CD4-positive, alpha-beta T cell (primary cell): ENCODE data around the gene DIS3L2. TPM values are rescaled to one million over a fixed set of nuclear protein-coding genes. Genes with fewer than 3 reads are reported as not detected.
"Not testable (repeated sequence)": the region's sequence is repeated elsewhere in the genome, so short reads cannot be mapped to it uniquely, and the experiment has no call there.

ENCODE experiments used
- ATAC-seq: fragments of 200-7000 bp; cut with Tn5 transposase; one replicate; pipeline ENCODE4 v1.10.0; 2022; ENCODE audit warnings: mild to moderate bottlenecking; ENCODE audit not compliant: poor library complexity
- CTCF ChIA-PET: fragments of 350-600 bp; sonication (Branson Sonifier 250); formaldehyde crosslinking; loops from one replicate; lab custom pipeline; 2021; ENCODE audit warnings: antibody characterized with exemption, inconsistent platforms; lab: Charles Lee
- POLR2A ChIA-PET: fragments of 350-600 bp; sonication (Branson Sonifier 250); formaldehyde crosslinking; loops from one replicate; lab custom pipeline; 2021; ENCODE audit warnings: antibody characterized with exemption, inconsistent platforms; lab: Charles Lee
- DNase-seq, 14 experiments: peaks; one replicate each; pipeline ENCODE4 v3.0.0-alpha.2; 2013 to 2020; ENCODE audit warnings: mixed read lengths in 2 of 14
- H3K27ac ChIP-seq, 2 donors: one replicate each; pipeline versions ENCODE4 v1.5.1 to v1.7.0; 2013; ENCODE audit warnings: low read length in 2 of 2, low read depth in 1 of 2, mild to moderate bottlenecking in 1 of 2
- H3K27me3 ChIP-seq, 2 experiments: 1 replicate in 1 of 2; 2 replicates in 1 of 2; pipeline versions ENCODE4 v1.6.1 to v1.7.0; 2013; ENCODE audit warnings: low read length in 2 of 2, control low read depth in 1 of 2, mild to moderate bottlenecking in 1 of 2, moderate library complexity in 1 of 2; ENCODE audit not compliant: insufficient read depth in 2 of 2, control insufficient read depth in 1 of 2
- H3K36me3 ChIP-seq: one replicate; pipeline ENCODE4 v1.6.1; 2013; ENCODE audit warnings: low read length, control low read depth; ENCODE audit not compliant: insufficient read depth
- H3K4me1 ChIP-seq: one replicate; pipeline ENCODE4 v1.6.1; 2013; ENCODE audit warnings: low read length, control low read depth; ENCODE audit not compliant: insufficient read depth
- H3K4me3 ChIP-seq: one replicate; pipeline ENCODE4 v1.5.1; 2013; ENCODE audit warnings: mild to moderate bottlenecking, low read length, moderate library complexity
- H3K9me3 ChIP-seq, 2 experiments: 1 replicate in 1 of 2; 2 replicates in 1 of 2; pipeline versions ENCODE4 v1.6.1 to v1.7.0; 2013; ENCODE audit warnings: low read length in 2 of 2, mild to moderate bottlenecking in 2 of 2, control low read depth in 1 of 2, moderate library complexity in 1 of 2; ENCODE audit not compliant: control insufficient read depth in 1 of 2, insufficient read depth in 1 of 2
- H3K27ac Mint-ChIP-seq: one replicate; pipeline ENCODE4 v1.8.0; 2020; ENCODE audit warnings: mixed read lengths
- H3K27me3 Mint-ChIP-seq: one replicate; pipeline ENCODE4 v1.8.0; 2021; ENCODE audit warnings: mixed read lengths
- H3K36me3 Mint-ChIP-seq: one replicate; pipeline ENCODE4 v1.8.0; 2021; ENCODE audit warnings: low read depth, mixed read lengths
- H3K4me1 Mint-ChIP-seq: one replicate; pipeline ENCODE4 v1.8.0; 2021; ENCODE audit warnings: low read depth, mixed read lengths
- H3K4me3 Mint-ChIP-seq: one replicate; pipeline ENCODE4 v1.8.0; 2020; ENCODE audit warnings: mild to moderate bottlenecking, mixed read lengths
- H3K9me3 Mint-ChIP-seq: one replicate; pipeline ENCODE4 v1.8.0; 2020; ENCODE audit warnings: mixed read lengths
- CTCF ChIP-seq: fragments of 200-600 bp; IDR thresholded peaks from one replicate; pipeline ENCODE4 v1.8.0; 2022; ENCODE audit warnings: antibody characterized with exemption, mild to moderate bottlenecking
- intact Hi-C, 2 experiments: fragments of 100-400 bp; cut with DNase I in 1 of 2; cut with micrococcal nuclease in 1 of 2; formaldehyde crosslinking; loops; one replicate each; pipeline versions ENCODE4 v1.15.1 to v1.9.0; 2023 to 2025; cut with DNase I, micrococcal nuclease
- total RNA-seq, 174 experiments: library from RNA in 2 of 174; stranded (reverse) in 2 of 174; gene quantifications; one replicate each; pipeline ENCODE4 v1.2.3 and lab custom pipeline; 2021 to 2026

The DIS3L2 gene
- total RNA-seq, 2 experiments from 2014 or later: 59.8 to 62.9 TPM

GRCh38 chr2:232382331-232383225 is 421.1 kb downstream of the DIS3L2 start:
- H3K27me3 Mint-ChIP-seq: peaks cover 40% of the 10 kb centered on the region
- no peak for TF ChIP-seq CTCF
- H3K27ac Mint-ChIP-seq: no peak overlapping the region
- intact Hi-C loops: no loop called here
- no peak for ATAC-seq
- H3K36me3 ChIP-seq: no peaks in the 10 kb centered on the region
- H3K4me1 ChIP-seq: peaks cover 3% of the 10 kb centered on the region
- H3K9me3 Mint-ChIP-seq: no peaks in the 10 kb centered on the region
- peaks cover 0 to 19% of the 10 kb centered on the region in 2 experiments for H3K9me3 ChIP-seq
- ChIA-PET POLR2A (no interaction called here), CTCF (no interaction called here)
- no peak overlapping the region for H3K4me3 Mint-ChIP-seq
- no peak overlapping the region for H3K4me3 ChIP-seq
- no peaks in the 10 kb centered on the region for H3K36me3 Mint-ChIP-seq
- H3K4me1 Mint-ChIP-seq: no peaks in the 10 kb centered on the region
- DNase-seq: no peak
- peaks cover 17 to 26% of the 10 kb centered on the region in 2 experiments for H3K27me3 ChIP-seq
- H3K27ac ChIP-seq: no peak overlapping the region

DNA sequence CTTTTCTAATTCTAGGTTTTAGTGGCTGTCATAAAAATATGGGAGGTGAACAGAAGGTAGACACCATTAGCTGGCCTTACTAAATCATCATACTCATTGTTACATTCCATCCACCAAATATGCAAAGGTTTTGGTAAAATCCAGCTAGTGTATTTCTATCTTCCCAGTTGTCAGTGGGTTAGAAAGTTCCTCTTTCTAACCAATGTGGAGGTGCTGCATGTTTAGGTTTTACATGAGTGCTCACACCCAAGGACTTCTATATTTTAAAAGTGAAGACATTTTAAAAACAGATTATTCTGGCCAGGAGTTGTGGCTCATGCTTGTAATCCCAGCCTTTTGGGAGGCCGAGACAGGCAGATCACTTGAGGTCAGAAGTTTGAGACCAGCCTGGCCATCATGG is 423.0 kb downstream of the DIS3L2 start:
- Histone ChIP-seq H3K4me3 (no peak overlapping the region), H3K36me3 (no peaks in the 10 kb centered on the region), H3K27ac (no peak overlapping the region), H3K4me1 (peaks cover 3% of the 10 kb centered on the region), H3K9me3 (peaks cover 0 to 30% of the 10 kb centered on the region in 2 experiments), H3K27me3 (peaks cover 27 to 34% of the 10 kb centered on the region in 2 experiments)
- H3K27me3 Mint-ChIP-seq: peaks cover 46% of the 10 kb centered on the region
- ChIA-PET POLR2A (no interaction called here), CTCF (no interaction called here)
- no peak overlapping the region for H3K4me3 Mint-ChIP-seq
- no peak overlapping the region for H3K27ac Mint-ChIP-seq
- TF ChIP-seq CTCF: no peak
- H3K36me3 Mint-ChIP-seq: no peaks in the 10 kb centered on the region
- ATAC-seq: no peak
- intact Hi-C loops: no loop called here
- DNase-seq: no peak
- H3K9me3 Mint-ChIP-seq: no peaks in the 10 kb centered on the region
- H3K4me1 Mint-ChIP-seq: no peaks in the 10 kb centered on the region

- H3K36me3 ChIP-seq, H3K4me3 ChIP-seq, H3K36me3 Mint-ChIP-seq, H3K4me3 Mint-ChIP-seq, POLR2A ChIA-PET, H3K4me1 Mint-ChIP-seq, H3K9me3 Mint-ChIP-seq, H3K4me1 ChIP-seq, intact Hi-C loops, CTCF ChIA-PET, ATAC-seq, DNase-seq, H3K27ac ChIP-seq, H3K27ac Mint-ChIP-seq: not testable (repeated sequence)
- H3K9me3 ChIP-seq: peaks cover 0 to 30% of the 10 kb centered on the region in 2 experiments
- peaks cover 30 to 37% of the 10 kb centered on the region in 2 experiments for H3K27me3 ChIP-seq
- H3K27me3 Mint-ChIP-seq: peaks cover 51% of the 10 kb centered on the region
These were observed 423.5 kb downstream of the DIS3L2 start for GRCh38 chr2:232385058-232385457.
